GM19455 (cell line): ENCODE results near the gene FIBIN.
"Not testable (repeated sequence)": the region's sequence is repeated elsewhere in the genome, so short reads cannot be mapped to it uniquely, and the experiment has no call there.

Experiments
- ATAC-seq: cut with Tn5 transposase; IDR thresholded peaks from one replicate; pipeline ENCODE4 v1.9.1; 2021; ENCODE audit not compliant: unreplicated experiment

The FIBIN gene

GRCh38 chr11:26976389-26976788 is 17.5 kb upstream of the FIBIN start:
- no peak for ATAC-seq

DNA sequence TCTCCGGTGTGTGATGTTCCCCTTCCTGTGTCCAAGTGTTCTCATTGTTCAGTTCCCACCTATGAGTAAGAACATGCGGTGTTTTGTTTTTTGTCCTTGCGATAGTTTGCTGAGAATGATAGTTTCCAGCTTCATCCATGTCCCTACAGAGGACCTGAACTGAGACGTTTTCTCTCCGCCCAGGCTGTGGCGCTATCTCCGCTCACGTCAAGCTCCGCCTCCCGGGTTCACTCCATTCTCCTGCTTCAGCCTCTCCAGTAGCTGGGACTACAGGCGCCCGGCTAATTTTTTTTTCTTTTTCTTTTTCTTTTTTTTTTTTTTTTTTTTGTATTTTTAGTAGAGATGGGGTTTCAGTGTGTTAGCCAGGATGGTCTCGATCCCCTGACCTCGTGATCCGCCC is 16.7 kb upstream of the FIBIN start:
- ATAC-seq: not testable (repeated sequence)

DNA sequence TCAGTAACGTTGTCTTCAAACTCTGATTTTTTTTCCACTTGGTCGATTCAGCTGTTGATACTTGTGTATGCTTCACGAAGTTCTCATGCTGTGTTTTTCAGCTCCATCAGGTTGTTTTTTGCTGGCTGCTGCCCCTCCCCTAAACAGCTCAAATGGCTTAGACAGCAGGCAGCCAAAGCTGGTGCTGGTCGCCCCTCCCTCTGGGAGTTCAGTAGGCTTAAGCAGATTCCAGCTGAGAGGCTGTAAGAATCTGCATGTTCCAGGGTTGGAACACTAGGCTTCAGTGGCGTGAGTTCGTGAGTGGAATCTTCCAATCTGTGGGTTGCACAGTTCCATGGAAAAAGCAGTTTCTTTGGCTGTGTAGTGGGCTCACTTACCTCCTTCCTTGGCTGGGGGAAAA is 10.3 kb upstream of the FIBIN start:
- no peak for ATAC-seq

DNA sequence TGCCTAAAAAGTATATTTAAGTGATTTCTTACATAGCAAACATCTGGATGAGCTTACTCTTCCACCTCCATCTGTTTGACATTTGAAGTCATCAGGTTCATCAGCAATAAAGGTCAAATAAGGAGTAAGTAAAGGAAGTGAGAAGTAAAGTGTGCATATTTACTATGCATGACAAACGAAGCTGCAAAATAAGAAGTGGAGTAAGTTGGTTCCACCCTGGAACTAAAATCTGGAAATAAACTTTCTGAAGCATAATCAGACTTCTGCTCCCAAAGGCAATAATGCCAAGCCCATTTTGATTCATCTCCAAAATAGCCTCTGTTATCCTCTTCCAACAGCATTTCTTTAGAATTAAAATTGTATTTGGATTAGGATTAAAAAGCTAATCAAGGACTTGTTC is 8.4 kb upstream of the FIBIN start:
- ATAC-seq: no peak

- no peak for ATAC-seq
Observed at GRCh38 chr11:26985943-26986342, 8.0 kb upstream of the FIBIN start.

- ATAC-seq: no peak
Observed at GRCh38 chr11:26987272-26987671, 6.6 kb upstream of the FIBIN start.

- no peak for ATAC-seq
Observed at GRCh38 chr11:26987731-26988130, 6.2 kb upstream of the FIBIN start.

- no peak for ATAC-seq
Observed at GRCh38 chr11:26992031-26992541, 1.8 kb upstream of the FIBIN start.

DNA sequence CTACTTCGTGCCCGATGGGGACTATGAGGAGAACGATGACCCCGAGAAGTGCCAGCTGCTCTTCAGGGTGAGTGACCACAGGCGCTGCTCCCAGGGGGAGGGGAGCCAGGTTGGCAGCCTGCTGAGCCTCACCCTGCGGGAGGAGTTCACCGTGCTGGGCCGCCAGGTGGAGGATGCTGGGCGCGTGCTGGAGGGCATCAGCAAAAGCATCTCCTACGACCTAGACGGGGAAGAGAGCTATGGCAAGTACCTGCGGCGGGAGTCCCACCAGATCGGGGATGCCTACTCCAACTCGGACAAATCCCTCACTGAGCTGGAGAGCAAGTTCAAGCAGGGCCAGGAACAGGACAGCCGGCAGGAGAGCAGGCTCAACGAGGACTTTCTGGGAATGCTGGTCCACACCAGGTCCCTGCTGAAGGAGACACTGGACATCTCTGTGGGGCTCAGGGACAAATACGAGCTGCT is 751 bp downstream of the FIBIN start:
- no peak for ATAC-seq

DNA sequence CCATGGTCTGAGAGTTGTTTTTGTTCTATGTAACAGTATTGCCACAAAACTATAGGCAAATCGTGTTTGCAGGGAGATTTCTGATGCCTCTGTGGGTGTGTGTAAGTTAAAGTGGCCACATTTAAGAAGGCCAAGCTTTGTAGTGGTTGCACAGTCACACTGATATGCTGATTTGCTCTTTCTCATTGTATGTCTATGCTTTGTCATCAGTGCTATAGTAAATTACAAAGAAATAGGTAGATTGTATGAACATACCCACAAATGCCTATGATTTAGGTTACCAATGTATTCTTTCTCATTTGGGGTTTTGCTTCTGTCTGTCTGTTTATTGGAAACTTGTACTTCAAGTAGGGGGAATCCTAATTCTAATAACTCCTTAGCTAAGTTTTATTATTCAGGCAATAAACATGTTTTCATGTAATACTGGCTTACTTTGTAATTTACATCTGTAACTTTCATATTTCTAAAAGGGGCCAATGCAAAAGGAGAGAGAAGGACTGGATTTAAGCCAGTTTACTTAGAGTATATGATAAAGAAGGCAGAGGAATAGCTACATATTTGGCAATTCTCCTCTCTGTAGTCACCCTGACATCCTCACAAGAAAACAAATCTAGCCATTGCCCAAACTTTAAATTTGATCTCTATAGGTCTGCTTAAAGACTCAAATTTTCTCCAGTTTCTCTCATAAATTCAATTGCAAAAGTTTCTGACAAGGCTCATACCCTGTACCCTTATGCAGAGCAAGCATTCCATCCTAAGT is 2.0 kb downstream of the FIBIN start:
- no peak for ATAC-seq

- ATAC-seq: no peak
Observed at GRCh38 chr11:26997378-26997777, 3.5 kb downstream of the FIBIN start.

DNA sequence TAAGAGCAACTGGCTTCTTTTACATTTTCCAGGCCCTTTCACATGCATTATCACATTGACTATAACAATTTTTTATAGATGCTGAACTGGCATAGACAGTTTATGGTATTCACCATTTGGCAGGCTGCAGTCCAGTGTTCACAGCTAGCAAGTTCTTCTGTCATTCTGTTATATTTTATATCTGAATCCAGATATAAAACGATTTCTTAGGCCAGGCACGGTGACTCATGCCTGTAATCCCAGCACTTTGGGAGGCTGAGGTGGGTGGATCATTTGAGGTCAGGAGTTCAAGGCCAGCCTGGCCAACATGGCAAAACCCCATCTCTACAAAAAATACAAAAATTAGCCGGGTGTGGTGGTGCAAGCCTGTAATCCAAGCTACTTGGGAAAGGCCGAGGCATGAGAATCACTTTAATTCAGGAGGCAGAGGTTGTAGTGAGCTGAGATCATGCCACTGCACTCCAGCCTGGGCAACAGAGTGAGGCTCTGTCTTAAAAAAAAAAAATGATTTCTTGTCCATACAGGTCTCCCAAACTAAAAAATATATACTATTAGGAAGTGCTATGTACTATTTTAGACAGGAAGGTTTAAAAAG is 7.3 kb downstream of the FIBIN start:
- not testable (repeated sequence) for ATAC-seq

- no peak for ATAC-seq
Observed at GRCh38 chr11:27002431-27002830, 8.5 kb downstream of the FIBIN start.

- ATAC-seq: no peak
Observed at GRCh38 chr11:27002838-27003237, 8.9 kb downstream of the FIBIN start.

- no peak for ATAC-seq
Observed at GRCh38 chr11:27004103-27004502, 10.2 kb downstream of the FIBIN start.

DNA sequence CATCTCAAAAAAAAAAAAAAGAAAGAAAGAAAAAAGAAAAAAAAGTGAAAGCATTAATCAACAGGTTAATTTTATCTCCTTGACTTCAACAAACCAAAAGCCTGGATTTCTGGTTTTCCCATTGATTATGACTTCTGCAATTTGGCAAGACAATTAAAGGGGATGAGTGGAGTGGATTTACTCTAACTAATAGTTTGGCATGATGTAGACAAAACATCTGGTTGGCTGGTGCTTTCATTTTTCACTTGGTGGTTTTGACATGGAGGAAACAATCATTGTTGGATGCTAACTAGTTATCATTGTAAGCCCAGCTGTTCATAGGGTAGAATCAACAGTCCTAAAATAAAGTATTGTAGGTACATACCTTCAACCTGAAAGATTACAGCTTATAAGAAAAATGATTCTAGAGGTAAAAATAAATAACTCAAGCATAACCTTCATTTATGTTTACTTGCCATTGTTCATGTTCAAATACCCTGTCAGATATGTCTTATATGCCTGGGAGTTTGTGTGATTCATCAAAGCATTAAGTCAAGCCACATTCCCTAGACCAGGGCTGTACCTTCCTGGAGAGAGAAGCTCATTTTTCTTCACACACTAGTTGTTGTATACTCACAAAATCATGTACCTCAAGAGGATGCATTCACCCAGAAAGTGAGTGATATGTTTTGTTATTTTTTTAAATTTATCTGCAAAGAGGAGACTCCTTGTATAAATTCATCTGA is 15.1 kb downstream of the FIBIN start:
- no peak for ATAC-seq

GRCh38 chr11:27011560-27012233 is 17.8 kb downstream of the FIBIN start:
- no peak for ATAC-seq

- ATAC-seq: no peak
Observed at GRCh38 chr11:27012234-27012921, 18.5 kb downstream of the FIBIN start.

GRCh38 chr11:27013781-27014361 is 20.0 kb downstream of the FIBIN start:
- ATAC-seq: no peak

DNA sequence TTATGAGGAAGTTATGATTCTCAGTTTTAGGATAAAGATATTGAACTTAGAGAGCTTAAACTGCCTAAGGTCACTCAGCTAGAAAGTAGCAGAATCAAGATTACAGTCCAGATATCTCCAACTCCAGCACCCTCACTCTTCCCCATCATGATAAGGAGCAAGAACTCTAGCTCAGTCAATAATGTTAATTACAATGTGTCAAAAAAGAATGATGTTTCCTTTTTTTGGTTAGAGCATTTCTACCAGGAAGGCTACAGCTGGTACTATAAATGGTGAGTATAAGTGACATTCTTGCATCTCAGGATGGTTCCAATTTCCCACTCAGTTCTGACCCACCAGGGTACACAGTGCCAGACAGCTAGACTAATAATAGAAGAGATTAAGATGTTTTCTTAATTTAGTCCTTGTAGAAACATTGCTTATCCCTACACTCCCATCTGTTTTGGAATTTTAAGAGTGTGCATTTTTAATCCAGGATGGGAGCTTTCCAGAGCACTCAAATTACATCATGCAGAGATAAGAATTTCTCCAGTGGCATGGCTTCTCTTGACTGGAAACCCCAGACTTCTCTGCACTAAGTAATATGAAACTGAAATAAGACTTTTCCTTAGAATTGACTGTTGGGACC is 25.1 kb downstream of the FIBIN start:
- ATAC-seq: no peak
